Epithelial cell of alveolus of lung (primary cell): Measurements from ENCODE around the gene PRR20C. TPM values are rescaled to one million over a fixed set of nuclear protein-coding genes. Genes with fewer than 3 reads are reported as not detected.

Source experiments
- total RNA-seq: library from RNA; depleted of rRNA; stranded (reverse); fragments of >200 nt; gene quantifications from 2 replicates; pipeline ENCODE4 v1.2.1, GENCODE V29; 2015

PRR20C gene
- not detected in 2 replicates for total RNA-seq

GRCh38 chr13:57153761-57154160 lies at the start of gene PRR20C:
TSS of gene PRR20C (plus strand) at chr13:57154061. CDS start at chr13:57154448, 387 bp downstream.

GRCh38 chr13:57140235-57140968 lies 13.5 kb upstream of the PRR20C start, which contains the start of gene PRR20A:
TSS of gene PRR20A (plus strand) at chr13:57140918. CDS start at chr13:57141305, 387 bp downstream.

DNA sequence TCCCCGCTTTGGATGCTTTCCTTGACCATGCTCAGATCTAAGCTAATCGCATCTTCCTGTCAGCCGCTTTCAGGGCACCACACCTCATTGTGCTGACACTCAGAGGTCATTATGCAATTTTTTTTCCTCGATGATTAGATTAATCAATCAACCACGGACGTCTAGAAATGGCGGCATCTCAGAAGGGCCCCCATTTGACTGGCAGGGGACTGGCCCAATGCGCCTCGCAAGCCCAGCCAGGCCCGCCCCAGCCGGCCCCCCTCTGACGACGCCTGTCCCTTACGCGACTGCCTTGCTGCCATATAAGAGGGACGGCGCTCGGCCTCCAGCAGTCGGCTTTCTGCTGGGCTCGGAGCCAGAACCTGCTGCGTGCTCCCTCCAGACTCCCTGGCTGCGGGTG lies 6.7 kb upstream of the PRR20C start, which contains the start of gene PRR20B:
Gene PRR20B, plus strand, starts transcription at position 301 of the 400 bp plus-strand sequence. CDS start 387 bp downstream, outside the sequence.

GRCh38 chr13:57160332-57160731 lies 6.5 kb downstream of the PRR20C start, which contains the start of gene PRR20D:
TSS of gene PRR20D (plus strand) at chr13:57160632. CDS start at chr13:57161019, 387 bp downstream.

DNA sequence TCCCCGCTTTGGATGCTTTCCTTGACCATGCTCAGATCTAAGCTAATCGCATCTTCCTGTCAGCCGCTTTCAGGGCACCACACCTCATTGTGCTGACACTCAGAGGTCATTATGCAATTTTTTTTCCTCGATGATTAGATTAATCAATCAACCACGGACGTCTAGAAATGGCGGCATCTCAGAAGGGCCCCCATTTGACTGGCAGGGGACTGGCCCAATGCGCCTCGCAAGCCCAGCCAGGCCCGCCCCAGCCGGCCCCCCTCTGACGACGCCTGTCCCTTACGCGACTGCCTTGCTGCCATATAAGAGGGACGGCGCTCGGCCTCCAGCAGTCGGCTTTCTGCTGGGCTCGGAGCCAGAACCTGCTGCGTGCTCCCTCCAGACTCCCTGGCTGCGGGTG lies 13.0 kb downstream of the PRR20C start, which contains the start of gene PRR20E:
Gene PRR20E, plus strand, starts transcription at position 301 of the 400 bp plus-strand sequence. CDS start 387 bp downstream, outside the sequence.

Other genes starting within 250 kb of the PRR20C start
- not detected in 2 replicates for gene PRR20A, start 13.1 kb upstream of the PRR20C start, total RNA-seq
- not detected in 2 replicates for gene PRR20B, start 6.6 kb upstream of the PRR20C start, total RNA-seq
- gene PRR20D, start 6.6 kb downstream of the PRR20C start, total RNA-seq = not detected in 2 replicates
- gene PRR20E, start 13.1 kb downstream of the PRR20C start, total RNA-seq = not detected in 2 replicates